Measurements from ENCODE around the gene TOMM20.

DNA sequence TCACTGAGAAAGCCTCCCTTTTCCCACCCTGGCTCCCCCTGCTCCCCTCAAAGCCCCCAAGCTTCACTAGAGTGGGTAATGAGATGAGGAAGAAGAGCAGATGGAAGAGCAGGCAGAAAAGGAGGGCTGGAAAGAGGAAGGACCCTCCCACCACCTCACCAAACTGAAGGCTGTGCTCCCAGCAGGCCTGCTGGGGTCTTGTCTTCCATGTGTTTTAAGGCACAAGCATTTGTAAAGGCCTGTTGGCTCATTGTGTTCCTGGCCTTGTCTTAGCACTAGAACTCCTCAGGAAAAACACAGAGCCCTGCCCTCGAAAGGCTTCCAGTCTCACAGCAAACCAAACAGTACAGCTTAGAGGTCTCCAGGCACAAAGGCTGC lies 51.5 kb downstream of the TOMM20 start:
- TF ChIP-seq CTCF (IDR thresholded peaks at IDR 0.05) (no peak), EZH2 (IDR thresholded peaks at IDR 0.05; ENCODE audit: borderline replicate concordance, insufficient read depth, low read depth, low read length, poor library complexity, severe bottlenecking) (no peak)

Data from B cell (primary cell).